Measurements from ENCODE around the gene IDH3G. TPM values are rescaled to one million over a fixed set of nuclear protein-coding genes. Genes with fewer than 3 reads are reported as not detected.

The IDH3G gene
- total RNA-seq, 6 donors from 2014 or later, result 43.5 to 98.5 (median 57.4) TPM

DNA sequence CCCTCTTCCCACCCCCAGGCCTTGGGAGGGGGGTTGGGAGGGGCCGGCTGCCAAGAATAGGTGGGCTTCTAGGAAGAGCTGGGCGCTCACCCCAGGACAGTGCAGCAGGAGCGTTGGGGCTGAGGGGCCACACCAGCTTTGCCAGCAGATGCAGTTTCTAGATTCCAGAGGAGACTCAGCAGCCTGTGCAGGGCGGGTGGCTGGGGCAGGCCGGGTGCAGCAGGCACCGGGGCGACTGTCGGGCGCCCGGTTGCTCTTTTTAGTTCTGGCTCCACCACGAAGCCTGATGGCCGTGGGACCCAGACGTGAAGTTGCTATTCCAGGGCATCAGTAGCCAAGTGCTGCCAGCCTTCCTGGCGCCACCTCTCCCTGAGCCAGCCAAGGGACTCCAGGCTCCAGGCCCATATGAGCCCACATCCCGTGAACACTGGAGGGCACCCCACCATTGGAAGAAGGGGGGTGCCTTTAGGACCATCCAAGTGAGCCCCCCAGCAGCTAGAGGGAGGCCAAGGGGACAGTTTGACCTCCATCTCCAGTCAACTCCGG, 6.1 kb upstream of the IDH3G start:
- no peak overlapping the region for H3K4me3 ChIP-seq
- H3K36me3 ChIP-seq, result peaks cover 0 to 31% (median 12%) of the 10 kb centered on the region in 4 donors
- TF ChIP-seq POLR2A (IDR thresholded peaks at IDR 0.05) (no peak), EP300 (IDR thresholded peaks at IDR 0.05) (no peak), POLR2AphosphoS5 (IDR thresholded peaks at IDR 0.05) (no peak)
- TF ChIP-seq, protein P1, sequence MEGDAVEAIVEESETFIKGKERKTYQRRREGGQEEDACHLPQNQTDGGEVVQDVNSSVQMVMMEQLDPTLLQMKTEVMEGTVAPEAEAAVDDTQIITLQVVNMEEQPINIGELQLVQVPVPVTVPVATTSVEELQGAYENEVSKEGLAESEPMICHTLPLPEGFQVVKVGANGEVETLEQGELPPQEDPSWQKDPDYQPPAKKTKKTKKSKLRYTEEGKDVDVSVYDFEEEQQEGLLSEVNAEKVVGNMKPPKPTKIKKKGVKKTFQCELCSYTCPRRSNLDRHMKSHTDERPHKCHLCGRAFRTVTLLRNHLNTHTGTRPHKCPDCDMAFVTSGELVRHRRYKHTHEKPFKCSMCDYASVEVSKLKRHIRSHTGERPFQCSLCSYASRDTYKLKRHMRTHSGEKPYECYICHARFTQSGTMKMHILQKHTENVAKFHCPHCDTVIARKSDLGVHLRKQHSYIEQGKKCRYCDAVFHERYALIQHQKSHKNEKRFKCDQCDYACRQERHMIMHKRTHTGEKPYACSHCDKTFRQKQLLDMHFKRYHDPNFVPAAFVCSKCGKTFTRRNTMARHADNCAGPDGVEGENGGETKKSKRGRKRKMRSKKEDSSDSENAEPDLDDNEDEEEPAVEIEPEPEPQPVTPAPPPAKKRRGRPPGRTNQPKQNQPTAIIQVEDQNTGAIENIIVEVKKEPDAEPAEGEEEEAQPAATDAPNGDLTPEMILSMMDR (IDR thresholded peaks at IDR 0.05), result no peak
- ATAC-seq (ENCODE audit: low FRiP score in 2 of 2) (no peak), DNase-seq (peak in 1 of 2 donors; percentile 61)
- 75% methylated on average over 13 of the region's 16 CpGs; no CpG with 5 or more reads in 1 of the 2 donors for WGBS, 2 donors
- H3K27me3 ChIP-seq, result peaks cover 0 to 3% (median 0%) of the 10 kb centered on the region in 4 donors
- peaks cover 0 to 32% (median 0%) of the 10 kb centered on the region in 4 donors for H3K9me3 ChIP-seq
- no peak overlapping the region for H3K27ac ChIP-seq
- peaks cover 0 to 11% (median 9%) of the 10 kb centered on the region in 4 donors for H3K4me1 ChIP-seq

- H3K4me3 ChIP-seq, result no peak overlapping the region
- peaks cover 0 to 3% (median 0%) of the 10 kb centered on the region in 4 donors for H3K27me3 ChIP-seq
- DNase-seq (peak in 1 of 2 donors; percentile 9), ATAC-seq (ENCODE audit: low FRiP score in 2 of 2) (no peak)
- H3K36me3 ChIP-seq, result peaks cover 0 to 31% (median 12%) of the 10 kb centered on the region in 4 donors
- H3K27ac ChIP-seq, result no peak overlapping the region
- 89 to 100% methylated on average over 3 of the region's 5 CpGs for WGBS, 2 donors
- H3K4me1 ChIP-seq, result peaks cover 0 to 14% (median 10%) of the 10 kb centered on the region in 4 donors
- peaks cover 0 to 38% (median 0%) of the 10 kb centered on the region in 4 donors for H3K9me3 ChIP-seq
- TF ChIP-seq EP300 (IDR thresholded peaks at IDR 0.05) (no peak), POLR2A (IDR thresholded peaks at IDR 0.05) (no peak), POLR2AphosphoS5 (IDR thresholded peaks at IDR 0.05) (no peak)
- TF ChIP-seq, protein P1 (IDR thresholded peaks at IDR 0.05), result no peak
Measured at GRCh38 chrX:153799326-153799725, 5.2 kb upstream of the IDH3G start.

GRCh38 chrX:153797415-153798015, 3.3 kb upstream of the IDH3G start:
- Histone ChIP-seq H3K36me3 (peaks cover 0 to 31% (median 12%) of the 10 kb centered on the region in 4 donors), H3K9me3 (peaks cover 0 to 36% (median 0%) of the 10 kb centered on the region in 4 donors), H3K4me1 (peaks cover 8 to 23% (median 18%) of the 10 kb centered on the region in 4 donors), H3K4me3 (no peak overlapping the region), H3K27ac (no peak overlapping the region), H3K27me3 (peaks cover 0 to 3% (median 0%) of the 10 kb centered on the region in 4 donors)
- WGBS, 2 donors, result 91% methylated on average over 5 to 15 of the region's 15 CpGs
- peak in 1 of 2 donors; percentile 8 for DNase-seq
- no peak for ATAC-seq (ENCODE audit: low FRiP score in 2 of 2)
- no peak for TF ChIP-seq POLR2A (IDR thresholded peaks at IDR 0.05)
- TF ChIP-seq, protein P1 (IDR thresholded peaks at IDR 0.05), result no peak
- no peak for TF ChIP-seq POLR2AphosphoS5 (IDR thresholded peaks at IDR 0.05)
- TF ChIP-seq EP300 (IDR thresholded peaks at IDR 0.05), result no peak

DNA sequence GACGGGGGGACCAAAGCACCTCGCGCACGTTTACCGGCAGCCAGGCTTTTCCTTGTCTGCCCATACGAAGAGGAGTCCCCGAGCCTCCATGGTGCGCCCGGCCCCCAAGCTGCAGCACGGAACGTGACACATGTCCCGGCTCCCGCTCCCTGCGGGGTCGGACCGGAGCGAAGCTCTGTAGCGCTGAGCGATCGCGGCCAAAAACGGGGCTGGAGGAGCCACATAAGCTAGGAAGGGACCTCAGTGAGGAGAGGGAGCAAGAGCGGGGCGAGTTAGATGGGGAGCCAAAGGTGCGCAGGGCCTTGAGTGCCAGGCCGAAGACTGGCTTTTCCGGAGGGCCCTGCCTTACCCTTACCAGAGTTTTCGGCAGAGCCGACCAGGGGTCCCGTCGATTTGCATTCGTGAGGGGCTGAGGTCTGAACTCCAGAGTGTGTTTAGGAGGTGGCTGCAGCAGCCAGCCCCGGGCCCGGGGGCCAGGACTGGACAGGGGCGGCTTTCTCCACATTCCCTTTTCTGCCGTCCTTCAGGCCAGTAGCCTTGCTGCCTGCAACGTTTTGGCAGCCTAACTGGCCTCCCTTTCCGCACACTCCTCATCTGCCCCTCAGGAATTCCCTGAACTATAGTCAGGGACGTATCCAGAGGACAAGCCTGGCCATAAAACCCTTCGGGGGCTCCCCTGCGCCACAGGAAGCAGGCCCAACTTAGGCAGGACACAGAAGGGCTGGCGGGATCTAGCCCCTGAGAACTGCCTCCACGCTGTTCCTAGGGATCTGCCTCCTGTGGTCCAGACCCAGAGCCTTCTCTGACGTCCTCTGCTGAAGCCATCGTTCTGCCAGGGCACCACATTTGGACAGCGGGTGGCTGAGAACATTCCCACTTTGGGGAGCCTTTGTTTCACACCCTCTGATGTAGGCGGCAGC, 982 bp upstream of the IDH3G start:
- WGBS, 2 donors, result 46% methylated on average over 41 of the region's 47 CpGs; no CpG with 5 or more reads in 1 of the 2 donors
- no peak for TF ChIP-seq EP300 (IDR thresholded peaks at IDR 0.05)
- no peak for TF ChIP-seq POLR2A (IDR thresholded peaks at IDR 0.05)
- TF ChIP-seq, protein P1 (IDR thresholded peaks at IDR 0.05), result no peak
- TF ChIP-seq POLR2AphosphoS5 (IDR thresholded peaks at IDR 0.05), result no peak
- ATAC-seq (ENCODE audit: low FRiP score in 2 of 2) (peak in 1 of 2 donors; percentile 1), DNase-seq (peak in 1 of 2 donors; percentile 37)
- peaks cover 9 to 31% (median 19%) of the 10 kb centered on the region in 4 donors for H3K4me1 ChIP-seq
- peak overlapping the region; percentile 91 to 97 (median 92) for H3K27ac ChIP-seq
- peak overlapping the region; percentile 68 to 83 (median 72) for H3K4me3 ChIP-seq
- peaks cover 0 to 32% (median 12%) of the 10 kb centered on the region in 4 donors for H3K36me3 ChIP-seq
- H3K9me3 ChIP-seq, result peaks cover 0 to 36% (median 0%) of the 10 kb centered on the region in 4 donors
- no peaks in the 10 kb centered on the region for H3K27me3 ChIP-seq

All from upper lobe of left lung (tissue), 6 donors.